OCI-LY1 (cell line): ENCODE measurements around the gene NREP.

ENCODE experiments used
- EZH2 ChIP-seq: fragments of 200-600 bp; sonication (generic), shearing (Covaris generic); IDR thresholded peaks from 2 replicates; pipeline ENCODE4 v1.8.0; 2017; ENCODE audit warnings: borderline replicate concordance, mixed run types, mild to moderate bottlenecking, antibody characterized with exemption, low read length, moderate library complexity, mixed read lengths
- TF ChIP-seq, protein P1 (sequence below): fragments of 200-600 bp; sonication (generic), shearing (Covaris generic); IDR thresholded peaks from 2 replicates; pipeline ENCODE4 v1.5.1; 2017; ENCODE audit warnings: mild to moderate bottlenecking, antibody characterized with exemption, low read length, moderate library complexity, mixed read lengths

DNA sequence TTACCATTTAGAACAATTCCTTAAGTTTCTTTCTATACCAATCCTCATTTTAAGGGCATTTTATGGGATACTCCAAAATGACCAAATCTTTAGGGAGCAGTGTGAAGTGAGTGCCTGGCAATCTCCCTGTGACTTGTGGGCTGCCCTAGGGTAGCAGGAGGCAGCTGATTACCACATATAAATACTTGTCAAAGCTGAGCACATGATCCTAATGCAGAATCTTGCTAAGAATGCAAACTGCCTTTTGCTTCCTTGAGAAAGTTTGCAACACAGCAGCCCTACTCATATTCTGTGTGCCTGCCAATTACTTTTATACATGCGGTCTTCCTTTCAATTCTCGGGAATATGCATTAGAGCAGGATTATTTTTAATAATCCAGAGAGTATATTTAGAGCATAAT, 18.2 kb upstream of the NREP start:
- TF ChIP-seq, protein P1, sequence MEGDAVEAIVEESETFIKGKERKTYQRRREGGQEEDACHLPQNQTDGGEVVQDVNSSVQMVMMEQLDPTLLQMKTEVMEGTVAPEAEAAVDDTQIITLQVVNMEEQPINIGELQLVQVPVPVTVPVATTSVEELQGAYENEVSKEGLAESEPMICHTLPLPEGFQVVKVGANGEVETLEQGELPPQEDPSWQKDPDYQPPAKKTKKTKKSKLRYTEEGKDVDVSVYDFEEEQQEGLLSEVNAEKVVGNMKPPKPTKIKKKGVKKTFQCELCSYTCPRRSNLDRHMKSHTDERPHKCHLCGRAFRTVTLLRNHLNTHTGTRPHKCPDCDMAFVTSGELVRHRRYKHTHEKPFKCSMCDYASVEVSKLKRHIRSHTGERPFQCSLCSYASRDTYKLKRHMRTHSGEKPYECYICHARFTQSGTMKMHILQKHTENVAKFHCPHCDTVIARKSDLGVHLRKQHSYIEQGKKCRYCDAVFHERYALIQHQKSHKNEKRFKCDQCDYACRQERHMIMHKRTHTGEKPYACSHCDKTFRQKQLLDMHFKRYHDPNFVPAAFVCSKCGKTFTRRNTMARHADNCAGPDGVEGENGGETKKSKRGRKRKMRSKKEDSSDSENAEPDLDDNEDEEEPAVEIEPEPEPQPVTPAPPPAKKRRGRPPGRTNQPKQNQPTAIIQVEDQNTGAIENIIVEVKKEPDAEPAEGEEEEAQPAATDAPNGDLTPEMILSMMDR, result no peak
- TF ChIP-seq EZH2, result no peak
